Measurements from ENCODE around the gene RETREG1.

- TF ChIP-seq EZH2 (optimal IDR thresholded peaks at IDR 0.05; ENCODE audit: low read depth, low read length) (no peak), CTCF (IDR thresholded peaks at IDR 0.05; ENCODE audit: low read length) (no peak)
These were observed 47.8 kb downstream of the RETREG1 start for GRCh38 chr5:16568875-16569580.
